HG03159 (cell line): Measurements from ENCODE around the gene GPC4.
"Not testable (repeated sequence)": the region's sequence is repeated elsewhere in the genome, so short reads cannot be mapped to it uniquely, and the experiment has no call there.

Experiments used
- ATAC-seq: cut with Tn5 transposase; IDR thresholded peaks from one replicate; pipeline ENCODE4 v1.9.1; 2021; ENCODE audit warnings: mild to moderate bottlenecking, moderate library complexity; ENCODE audit not compliant: unreplicated experiment

The GPC4 gene

GRCh38 chrX:133307637-133308498 lies 107.4 kb downstream of the GPC4 start:
- ATAC-seq = no peak

GRCh38 chrX:133307094-133307493 lies 108.2 kb downstream of the GPC4 start:
- ATAC-seq = no peak

GRCh38 chrX:133306316-133306715 lies 109.0 kb downstream of the GPC4 start:
- ATAC-seq = no peak

GRCh38 chrX:133305348-133305747 lies 109.9 kb downstream of the GPC4 start:
- no peak for ATAC-seq

- ATAC-seq = no peak
These were observed 112.4 kb downstream of the GPC4 start for GRCh38 chrX:133302775-133303445.

- no peak for ATAC-seq
These were observed 114.7 kb downstream of the GPC4 start for GRCh38 chrX:133300591-133300990.

- no peak for ATAC-seq
These were observed 118.0 kb downstream of the GPC4 start for GRCh38 chrX:133297284-133297683.

GRCh38 chrX:133294126-133294525 lies 121.2 kb downstream of the GPC4 start:
- no peak for ATAC-seq

- no peak for ATAC-seq
These were observed 125.2 kb downstream of the GPC4 start for GRCh38 chrX:133290076-133290475.

- no peak for ATAC-seq
These were observed 127.4 kb downstream of the GPC4 start for GRCh38 chrX:133287860-133288259.

GRCh38 chrX:133285341-133285740 lies 129.9 kb downstream of the GPC4 start:
- ATAC-seq = no peak

GRCh38 chrX:133279112-133279730 lies 136.1 kb downstream of the GPC4 start:
- not testable (repeated sequence) for ATAC-seq

GRCh38 chrX:133273180-133273579 lies 142.1 kb downstream of the GPC4 start:
- no peak for ATAC-seq

GRCh38 chrX:133269168-133269567 lies 146.1 kb downstream of the GPC4 start:
- no peak for ATAC-seq

- no peak for ATAC-seq
These were observed 147.7 kb downstream of the GPC4 start for GRCh38 chrX:133267621-133268020.

GRCh38 chrX:133265331-133265730 lies 150.0 kb downstream of the GPC4 start:
- ATAC-seq = no peak

- ATAC-seq = no peak
These were observed 156.8 kb downstream of the GPC4 start for GRCh38 chrX:133258481-133258880.

GRCh38 chrX:133254666-133255065 lies 160.6 kb downstream of the GPC4 start:
- no peak for ATAC-seq

GRCh38 chrX:133251204-133251603 lies 164.1 kb downstream of the GPC4 start:
- no peak for ATAC-seq

- ATAC-seq = no peak
These were observed 164.8 kb downstream of the GPC4 start for GRCh38 chrX:133250184-133251100.
